IPS-15b (cell line): ENCODE results near the gene MYO1E.

Experiments used
- H3K27me3 ChIP-seq: one replicate; pipeline ENCODE4 v1.6.1; 2013; ENCODE audit warnings: low read length; ENCODE audit not compliant: control insufficient read depth, insufficient read depth
- H3K36me3 ChIP-seq: one replicate; pipeline ENCODE4 v1.6.1; 2013; ENCODE audit warnings: low read length; ENCODE audit not compliant: control insufficient read depth, insufficient read depth
- H3K4me1 ChIP-seq: one replicate; pipeline ENCODE4 v1.6.1; 2013; ENCODE audit warnings: mild to moderate bottlenecking, low read length; ENCODE audit not compliant: control insufficient read depth, insufficient read depth
- H3K4me3 ChIP-seq: one replicate; pipeline ENCODE4 v1.5.1; 2013; ENCODE audit warnings: low read depth, low read length
- H3K9ac ChIP-seq: one replicate; pipeline ENCODE4 v1.6.1; 2013; ENCODE audit warnings: low read depth, mild to moderate bottlenecking, low read length
- H3K9me3 ChIP-seq: one replicate; pipeline ENCODE4 v1.6.1; 2013; ENCODE audit warnings: mild to moderate bottlenecking, low read length; ENCODE audit not compliant: control insufficient read depth, insufficient read depth

MYO1E gene

DNA sequence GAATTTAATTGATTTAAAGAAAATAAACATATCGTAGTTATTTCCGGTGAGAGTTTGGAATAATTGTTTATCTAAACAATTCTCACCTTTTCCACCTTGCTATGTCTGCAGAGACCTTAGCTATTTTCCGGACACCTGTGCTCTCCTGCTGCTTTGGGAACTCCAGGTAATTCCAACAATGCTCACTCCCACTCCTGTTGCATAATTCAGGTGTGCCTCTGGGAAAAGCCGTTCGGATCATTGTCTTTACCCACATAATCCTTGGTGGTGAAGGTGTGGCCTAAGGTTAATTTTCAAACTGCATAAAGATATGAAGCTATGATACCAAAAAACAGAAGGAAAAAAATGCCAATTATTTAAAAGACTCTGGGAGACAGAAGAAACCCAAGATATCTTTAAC lies 106.6 kb downstream of the MYO1E start:
- H3K4me1 ChIP-seq = no peaks in the 10 kb centered on the region
- H3K27me3 ChIP-seq = no peaks in the 10 kb centered on the region
- H3K4me3 ChIP-seq = no peak overlapping the region
- no peak overlapping the region for H3K9ac ChIP-seq
- H3K36me3 ChIP-seq = no peaks in the 10 kb centered on the region
- no peaks in the 10 kb centered on the region for H3K9me3 ChIP-seq

DNA sequence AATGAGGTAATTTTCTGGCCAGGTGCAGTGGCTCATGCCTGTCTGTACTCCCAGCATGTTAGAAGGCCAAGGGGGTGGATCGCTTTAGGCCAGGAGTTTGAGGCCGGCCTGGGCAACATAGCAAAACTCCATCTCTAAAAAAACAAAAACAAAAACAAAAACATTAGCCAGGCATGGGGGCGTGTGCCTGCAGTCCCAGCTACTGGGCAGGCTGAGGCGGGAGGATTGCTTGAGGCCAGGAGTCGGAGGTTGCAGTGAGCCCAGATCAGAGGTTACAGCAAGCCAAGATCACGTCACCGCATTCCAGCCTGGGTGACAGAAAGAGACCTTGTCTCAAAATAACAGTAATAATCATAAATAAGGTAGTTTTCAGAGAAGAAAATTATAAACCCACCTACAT lies 110.4 kb downstream of the MYO1E start:
- H3K4me1 ChIP-seq = no peaks in the 10 kb centered on the region
- no peaks in the 10 kb centered on the region for H3K9me3 ChIP-seq
- no peak overlapping the region for H3K9ac ChIP-seq
- no peaks in the 10 kb centered on the region for H3K27me3 ChIP-seq
- H3K36me3 ChIP-seq = no peaks in the 10 kb centered on the region
- no peak overlapping the region for H3K4me3 ChIP-seq

DNA sequence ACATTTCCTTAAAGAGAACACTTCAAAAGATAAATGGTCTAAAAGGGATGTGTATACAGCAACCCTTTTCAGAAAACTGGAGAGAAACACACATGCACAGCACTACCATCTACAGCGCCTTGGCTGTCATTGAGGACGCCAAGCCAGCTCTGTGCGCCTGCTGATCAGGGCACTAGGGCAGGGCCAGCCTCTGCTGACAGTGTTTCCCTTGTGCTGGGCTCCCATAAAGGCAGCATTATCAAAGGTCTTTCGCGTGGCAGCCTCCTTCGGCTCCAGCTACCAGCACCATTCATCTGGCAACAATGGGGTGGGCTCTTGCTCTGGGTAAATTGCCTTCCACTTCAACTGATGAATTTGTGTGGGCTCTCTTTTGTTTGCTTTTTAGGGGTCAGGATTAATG lies 112.6 kb downstream of the MYO1E start:
- no peak overlapping the region for H3K4me3 ChIP-seq
- H3K27me3 ChIP-seq = no peaks in the 10 kb centered on the region
- no peaks in the 10 kb centered on the region for H3K36me3 ChIP-seq
- no peaks in the 10 kb centered on the region for H3K9me3 ChIP-seq
- H3K9ac ChIP-seq = no peak overlapping the region
- no peaks in the 10 kb centered on the region for H3K4me1 ChIP-seq

DNA sequence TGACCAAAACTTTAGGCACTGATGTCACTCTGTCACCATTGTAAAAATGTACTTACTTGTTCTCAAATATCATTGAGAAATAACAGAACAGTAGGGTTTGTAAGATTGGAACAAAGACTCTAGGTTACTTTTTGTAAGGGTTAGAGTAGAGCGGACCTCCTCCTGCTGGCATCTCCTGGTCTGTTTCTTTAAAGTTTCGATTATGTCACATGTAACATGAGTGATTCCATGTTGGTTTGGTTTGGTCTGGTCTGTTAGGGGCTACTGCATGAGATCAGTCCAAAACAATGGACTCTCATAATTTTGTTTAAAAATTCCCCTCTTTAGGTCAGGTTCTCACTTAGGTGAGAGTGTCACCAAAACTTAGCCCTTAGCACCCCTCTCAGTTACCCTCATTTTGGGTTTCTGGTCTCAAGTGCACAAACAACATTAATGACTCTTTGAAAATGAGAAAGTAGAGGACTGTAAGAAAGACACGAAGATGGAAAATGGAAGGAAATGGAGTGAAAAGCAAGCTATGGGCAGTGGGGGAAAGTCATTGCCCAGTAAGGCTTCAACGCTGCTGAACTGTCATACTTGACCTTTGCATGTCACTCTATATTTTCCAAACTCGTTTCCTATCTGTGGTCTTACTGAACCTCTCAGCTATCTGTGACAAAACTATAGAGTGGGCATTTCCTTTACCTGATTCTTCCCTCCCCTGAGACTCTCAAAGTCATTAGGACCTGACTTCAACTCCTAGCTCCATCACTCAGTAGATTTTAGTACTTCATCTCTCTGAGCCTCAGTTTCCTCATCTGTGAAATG lies 113.3 kb downstream of the MYO1E start:
- Histone ChIP-seq H3K27me3 (no peaks in the 10 kb centered on the region), H3K9me3 (no peaks in the 10 kb centered on the region), H3K9ac (no peak overlapping the region), H3K4me3 (no peak overlapping the region), H3K36me3 (no peaks in the 10 kb centered on the region), H3K4me1 (no peaks in the 10 kb centered on the region)

DNA sequence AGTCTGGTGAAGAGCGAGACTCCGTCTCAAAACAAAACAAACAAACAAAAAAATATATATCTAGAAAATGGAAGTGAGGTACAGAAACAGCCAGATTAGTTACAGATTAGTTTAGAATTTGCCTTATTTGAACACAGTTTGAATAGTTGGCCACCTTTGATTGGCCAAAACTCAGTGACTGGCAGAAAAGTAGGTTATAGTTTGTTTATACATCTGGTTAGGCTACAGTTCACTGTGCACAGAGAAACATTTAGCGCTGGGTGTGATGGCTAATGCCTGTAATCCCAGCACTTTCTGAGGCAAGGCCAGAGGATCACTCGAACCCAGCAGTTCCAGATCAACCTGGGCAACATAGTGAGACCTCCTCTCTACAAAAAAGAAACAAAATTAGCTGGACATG lies 114.4 kb downstream of the MYO1E start:
- Histone ChIP-seq H3K36me3 (no peaks in the 10 kb centered on the region), H3K9me3 (no peaks in the 10 kb centered on the region), H3K27me3 (no peaks in the 10 kb centered on the region), H3K4me3 (no peak overlapping the region), H3K4me1 (no peaks in the 10 kb centered on the region), H3K9ac (no peak overlapping the region)

DNA sequence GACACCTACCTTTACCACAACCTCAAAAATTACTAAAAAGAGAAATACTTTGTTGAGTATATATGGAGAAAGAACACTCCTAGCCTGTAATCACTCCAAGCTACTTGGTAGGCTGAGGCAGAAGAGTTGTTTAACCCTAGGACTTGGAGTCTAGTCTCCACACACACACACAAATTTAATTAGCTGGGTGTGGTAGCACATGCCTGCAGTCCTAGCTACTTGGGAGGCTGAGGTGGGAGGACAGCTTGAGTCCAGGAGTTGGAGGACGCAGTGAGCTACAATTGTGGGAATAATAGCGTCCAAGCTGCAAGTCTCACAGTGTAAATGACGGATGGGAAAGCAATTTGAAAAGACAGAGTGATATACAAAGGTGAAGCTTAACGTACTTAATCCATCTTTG lies 115.5 kb downstream of the MYO1E start:
- Histone ChIP-seq H3K4me1 (no peaks in the 10 kb centered on the region), H3K27me3 (no peaks in the 10 kb centered on the region), H3K9me3 (no peaks in the 10 kb centered on the region), H3K9ac (no peak overlapping the region), H3K4me3 (no peak overlapping the region), H3K36me3 (no peaks in the 10 kb centered on the region)

DNA sequence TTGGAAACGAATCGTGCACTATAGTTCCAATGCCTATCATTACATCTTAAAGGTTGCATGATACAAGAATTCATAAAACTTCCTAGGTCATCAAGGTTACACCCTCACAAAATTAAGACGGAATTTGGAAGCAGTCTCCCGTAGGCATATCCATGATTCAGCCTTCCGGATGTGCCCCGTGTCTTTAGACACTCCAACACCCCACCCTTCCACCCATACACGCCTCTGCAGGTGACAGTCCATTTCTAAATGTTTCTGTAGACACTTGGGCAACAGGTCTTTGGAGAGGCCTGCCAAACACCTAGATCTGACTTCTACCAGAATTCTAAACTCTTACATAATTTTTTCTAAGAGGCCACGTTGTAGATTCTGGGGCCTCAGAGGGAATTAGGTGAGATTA lies 116.2 kb downstream of the MYO1E start:
- no peaks in the 10 kb centered on the region for H3K4me1 ChIP-seq

DNA sequence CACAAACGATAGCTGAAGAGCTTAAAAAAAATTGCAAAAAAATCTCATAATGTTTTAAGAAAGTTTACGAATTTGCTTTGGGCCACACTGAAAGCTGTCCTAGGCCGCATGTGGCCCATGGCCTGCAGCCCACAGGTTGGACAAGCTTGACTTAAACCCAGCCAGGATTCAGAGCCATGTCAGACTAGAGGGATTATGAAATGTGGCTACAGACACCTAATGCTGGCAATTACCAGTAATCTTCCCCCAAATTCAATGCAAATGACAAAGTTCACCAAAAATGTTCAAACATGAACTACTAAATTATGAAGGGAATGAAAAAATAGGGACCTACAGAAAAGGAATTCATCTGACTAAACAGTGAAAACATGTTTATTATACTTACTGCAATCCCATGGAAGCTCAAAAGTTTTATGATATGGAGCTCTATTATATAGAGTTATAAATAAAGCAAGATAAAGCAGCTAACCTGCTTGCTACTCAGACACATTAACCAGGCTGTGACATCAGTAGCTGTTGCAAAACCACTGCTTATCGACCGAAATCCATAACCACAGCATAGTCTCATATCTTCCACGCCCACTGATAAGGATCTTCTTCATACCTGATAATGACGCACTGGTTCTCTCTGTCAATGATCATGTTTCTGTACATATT lies 116.9 kb downstream of the MYO1E start:
- H3K9ac ChIP-seq = no peak overlapping the region
- H3K4me1 ChIP-seq = no peaks in the 10 kb centered on the region
- H3K27me3 ChIP-seq = no peaks in the 10 kb centered on the region
- H3K4me3 ChIP-seq = no peak overlapping the region
- no peaks in the 10 kb centered on the region for H3K36me3 ChIP-seq
- H3K9me3 ChIP-seq = no peaks in the 10 kb centered on the region

More for the DNA sequence above, 116.2 kb downstream of the MYO1E start:
- Histone ChIP-seq H3K36me3 (no peaks in the 10 kb centered on the region), H3K27me3 (no peaks in the 10 kb centered on the region), H3K9ac (no peak overlapping the region), H3K9me3 (no peaks in the 10 kb centered on the region), H3K4me3 (no peak overlapping the region)

DNA sequence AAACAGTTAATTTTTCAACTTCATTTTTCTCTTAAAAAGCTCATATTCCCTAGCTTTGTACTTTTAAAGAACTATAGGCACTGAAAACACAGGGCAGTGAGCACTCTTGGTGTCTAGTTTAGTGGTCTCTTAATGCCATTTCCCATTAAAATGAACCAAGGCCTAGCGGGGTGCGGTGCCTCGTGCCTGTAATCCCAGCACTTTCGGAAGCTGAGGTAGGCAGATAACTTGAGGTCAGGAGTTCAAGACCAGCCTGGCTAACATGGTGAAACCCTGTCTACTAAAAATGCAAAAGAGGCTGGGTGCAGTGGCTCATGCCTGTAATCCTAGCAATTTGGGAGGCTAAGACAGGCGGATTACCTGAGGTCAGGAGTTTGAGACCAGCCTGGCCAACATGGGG lies 120.5 kb downstream of the MYO1E start:
- Histone ChIP-seq H3K36me3 (no peaks in the 10 kb centered on the region), H3K4me3 (no peak overlapping the region)

DNA sequence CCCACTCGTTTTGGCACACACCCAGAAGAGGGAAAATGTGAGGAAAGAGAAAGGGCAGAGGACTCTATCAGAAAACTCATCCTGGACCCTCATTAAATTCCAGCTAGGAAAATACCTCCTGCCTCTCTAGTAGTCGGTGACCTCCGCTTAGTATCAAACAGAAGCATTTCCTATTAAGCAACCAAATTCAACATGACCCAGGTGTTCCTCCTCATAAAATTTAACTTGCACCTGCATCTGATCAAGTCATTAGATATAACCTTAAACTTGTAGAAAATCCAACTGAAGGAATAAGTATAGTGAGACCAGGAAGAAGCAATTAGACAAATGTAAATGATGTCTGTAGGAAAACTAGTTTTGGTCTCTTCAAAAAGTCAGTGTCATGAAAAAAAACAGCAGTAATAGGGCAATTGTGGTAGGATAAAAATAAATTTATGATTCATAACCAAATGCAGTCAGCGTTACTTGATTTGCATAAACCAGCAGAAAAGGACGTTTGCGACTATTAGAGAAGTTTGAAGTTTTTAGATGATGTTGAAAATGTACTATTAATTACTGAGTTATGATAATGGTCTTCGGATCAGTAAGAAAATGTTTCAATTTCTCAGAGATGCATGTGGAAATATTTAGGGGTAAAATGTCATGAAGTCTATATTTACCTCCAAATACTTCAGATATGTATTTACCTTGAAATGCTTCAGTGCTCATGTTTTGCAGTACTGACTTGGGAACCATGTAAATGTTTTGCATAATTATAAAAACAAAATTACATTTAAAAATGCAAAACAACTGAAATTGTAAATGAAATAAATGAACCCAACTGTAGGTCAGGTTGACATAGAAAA lies 121.4 kb downstream of the MYO1E start:
- H3K4me1 ChIP-seq = no peaks in the 10 kb centered on the region
- no peak overlapping the region for H3K9ac ChIP-seq

More for the DNA sequence above, 120.5 kb downstream of the MYO1E start:
- Histone ChIP-seq H3K9me3 (no peaks in the 10 kb centered on the region), H3K27me3 (no peaks in the 10 kb centered on the region), H3K9ac (no peak overlapping the region), H3K4me1 (no peaks in the 10 kb centered on the region)

DNA sequence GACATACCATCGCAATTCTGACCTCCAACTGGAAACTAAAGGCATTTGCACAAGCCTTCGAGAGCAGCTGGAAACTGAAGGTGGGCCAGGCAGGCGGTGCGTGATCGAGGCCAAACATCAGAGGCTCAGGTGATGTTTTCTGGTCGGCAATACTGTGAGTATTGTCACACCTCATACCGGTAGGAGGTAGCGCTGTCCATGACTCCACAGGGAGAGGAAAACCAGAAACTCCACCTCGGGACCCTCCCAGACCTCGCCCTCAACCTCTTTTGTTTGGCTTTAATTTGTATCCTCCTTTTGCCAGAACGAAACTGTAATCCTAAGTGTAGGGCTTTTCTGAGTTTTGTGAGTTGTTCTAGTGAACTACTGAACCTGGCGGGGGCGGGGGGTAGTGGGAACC lies 122.4 kb downstream of the MYO1E start:
- no peaks in the 10 kb centered on the region for H3K4me1 ChIP-seq
- no peak overlapping the region for H3K4me3 ChIP-seq
- H3K9ac ChIP-seq = no peak overlapping the region
- no peaks in the 10 kb centered on the region for H3K36me3 ChIP-seq
- H3K27me3 ChIP-seq = no peaks in the 10 kb centered on the region
- H3K9me3 ChIP-seq = no peaks in the 10 kb centered on the region

More for the DNA sequence above, 121.4 kb downstream of the MYO1E start:
- Histone ChIP-seq H3K9me3 (no peaks in the 10 kb centered on the region), H3K4me3 (no peak overlapping the region), H3K27me3 (no peaks in the 10 kb centered on the region), H3K36me3 (no peaks in the 10 kb centered on the region)
